Glutamatergic neuron (in vitro differentiated cells): ENCODE measurements around the gene CCDC112. TPM values are rescaled to one million over a fixed set of nuclear protein-coding genes. Genes with fewer than 3 reads are reported as not detected.

ENCODE experiments used
- DNase-seq: peaks from one replicate; pipeline ENCODE4 v3.0.0; 2022
- H3K27ac Mint-ChIP-seq: one replicate; pipeline ENCODE4 v1.8.0; 2020; ENCODE audit warnings: mild to moderate bottlenecking, mixed read lengths, inconsistent platforms; ENCODE audit not compliant: unreplicated experiment
- H3K27me3 Mint-ChIP-seq: one replicate; pipeline ENCODE4 v1.8.0; 2020; ENCODE audit warnings: mild to moderate bottlenecking, moderate library complexity, mixed read lengths, inconsistent platforms; ENCODE audit not compliant: unreplicated experiment
- H3K36me3 Mint-ChIP-seq: one replicate; pipeline ENCODE4 v1.8.0; 2020; ENCODE audit warnings: mild to moderate bottlenecking, mixed read lengths, inconsistent platforms; ENCODE audit not compliant: unreplicated experiment
- H3K4me1 Mint-ChIP-seq: one replicate; pipeline ENCODE4 v1.8.0; 2020; ENCODE audit warnings: mild to moderate bottlenecking, low read depth, mixed read lengths, inconsistent platforms; ENCODE audit not compliant: unreplicated experiment
- H3K4me3 Mint-ChIP-seq: one replicate; pipeline ENCODE4 v1.8.0; 2020; ENCODE audit warnings: mild to moderate bottlenecking, mixed read lengths, inconsistent platforms; ENCODE audit not compliant: unreplicated experiment
- H3K9me3 Mint-ChIP-seq: one replicate; pipeline ENCODE4 v1.8.0; 2020; ENCODE audit warnings: mild to moderate bottlenecking, moderate library complexity, mixed read lengths, inconsistent platforms; ENCODE audit not compliant: unreplicated experiment
- CTCF ChIP-seq: fragments of 200-600 bp; sonication (generic); IDR thresholded peaks from one replicate; pipeline ENCODE4 v1.5.0; 2021; ENCODE audit not compliant: partially characterized antibody, unreplicated experiment
- total RNA-seq: library from RNA; stranded (reverse); fragmentation: NEBNext Ultra II Directional; extraction: Animal tissue kit (Norgen Biotek cat#: 25700); gene quantifications from one replicate; pipeline ENCODE4 v1.2.1, GENCODE V29; 2021; ENCODE audit not compliant: unreplicated experiment

CCDC112 gene
- total RNA-seq, 1 donor from 2014 or later, result 53.7 TPM

- no peaks in the 10 kb centered on the region for H3K9me3 Mint-ChIP-seq
These were observed 53.0 kb downstream of the CCDC112 start for GRCh38 chr5:115243412-115243811.

GRCh38 chr5:115241881-115242642, 54.4 kb downstream of the CCDC112 start:
- H3K27ac Mint-ChIP-seq, result no peak overlapping the region
- H3K9me3 Mint-ChIP-seq, result no peaks in the 10 kb centered on the region
- no peak for TF ChIP-seq CTCF
- no peak overlapping the region for H3K4me3 Mint-ChIP-seq
- no peaks in the 10 kb centered on the region for H3K4me1 Mint-ChIP-seq
- no peak for DNase-seq
- no peaks in the 10 kb centered on the region for H3K27me3 Mint-ChIP-seq
- H3K36me3 Mint-ChIP-seq, result no peaks in the 10 kb centered on the region

More at GRCh38 chr5:115243412-115243811, 53.0 kb downstream of the CCDC112 start:
- no peak for TF ChIP-seq CTCF
- Mint-ChIP-seq H3K27me3 (no peaks in the 10 kb centered on the region), H3K36me3 (no peaks in the 10 kb centered on the region), H3K4me1 (no peaks in the 10 kb centered on the region), H3K4me3 (no peak overlapping the region), H3K27ac (no peak overlapping the region)
- no peak for DNase-seq

GRCh38 chr5:115237066-115237465, 59.4 kb downstream of the CCDC112 start:
- no peak for TF ChIP-seq CTCF
- Mint-ChIP-seq H3K27me3 (no peaks in the 10 kb centered on the region), H3K9me3 (no peaks in the 10 kb centered on the region), H3K27ac (no peak overlapping the region), H3K36me3 (no peaks in the 10 kb centered on the region), H3K4me1 (no peaks in the 10 kb centered on the region), H3K4me3 (no peak overlapping the region)
- no peak for DNase-seq

GRCh38 chr5:115236599-115236998, 59.9 kb downstream of the CCDC112 start:
- Mint-ChIP-seq H3K36me3 (no peaks in the 10 kb centered on the region), H3K4me1 (no peaks in the 10 kb centered on the region), H3K9me3 (no peaks in the 10 kb centered on the region), H3K27ac (no peak overlapping the region), H3K4me3 (no peak overlapping the region), H3K27me3 (no peaks in the 10 kb centered on the region)
- no peak for TF ChIP-seq CTCF
- no peak for DNase-seq

- no peak overlapping the region for H3K27ac Mint-ChIP-seq
- no peaks in the 10 kb centered on the region for H3K36me3 Mint-ChIP-seq
- TF ChIP-seq CTCF, result no peak
- H3K4me3 Mint-ChIP-seq, result no peak overlapping the region
- peaks cover 2% of the 10 kb centered on the region for H3K27me3 Mint-ChIP-seq
- no peak for DNase-seq
- H3K4me1 Mint-ChIP-seq, result no peaks in the 10 kb centered on the region
- no peaks in the 10 kb centered on the region for H3K9me3 Mint-ChIP-seq
These were observed 64.9 kb downstream of the CCDC112 start for GRCh38 chr5:115231598-115231997.
